Ishikawa (cell line): ENCODE data around the gene SPECC1.

Experiments
- CEBPB ChIP-seq: IDR thresholded peaks from 2 replicates; pipeline ENCODE4 v1.6.1; 2012
- EGR1 ChIP-seq: IDR thresholded peaks from 2 replicates; pipeline ENCODE4 v1.6.1; 2012
- EP300 ChIP-seq: IDR thresholded peaks from 2 replicates; pipeline ENCODE4 v1.6.1; 2012; ENCODE audit warnings: borderline replicate concordance
- MAX ChIP-seq: IDR thresholded peaks from 2 replicates; pipeline ENCODE4 v1.6.1; 2012
- RAD21 ChIP-seq: IDR thresholded peaks from 2 replicates; pipeline ENCODE4 v1.6.1; 2012; ENCODE audit warnings: low read depth
- REST ChIP-seq: IDR thresholded peaks from 2 replicates; pipeline ENCODE4 v1.6.1; 2012; ENCODE audit warnings: low read depth, mild to moderate bottlenecking
- TAF1 ChIP-seq: IDR thresholded peaks from 2 replicates; pipeline ENCODE4 v1.6.1; 2012; ENCODE audit warnings: low read depth, mild to moderate bottlenecking
- TCF12 ChIP-seq: IDR thresholded peaks from 2 replicates; pipeline ENCODE4 v1.6.1; 2012; ENCODE audit warnings: low read depth
- TEAD4 ChIP-seq: IDR thresholded peaks from 2 replicates; pipeline ENCODE4 v1.6.1; 2012
- USF1 ChIP-seq: IDR thresholded peaks from 2 replicates; pipeline ENCODE4 v1.6.1; 2012
- YY1 ChIP-seq: IDR thresholded peaks from 2 replicates; pipeline ENCODE4 v1.6.1; 2012; ENCODE audit warnings: low read depth
- ZBTB7A ChIP-seq: IDR thresholded peaks from 2 replicates; pipeline ENCODE4 v1.6.1; 2012; ENCODE audit warnings: low read depth

- TF ChIP-seq CEBPB (no peak), EP300 (no peak), TAF1 (no peak), ZBTB7A (no peak), YY1 (no peak), RAD21 (no peak), TEAD4 (no peak), REST (no peak), MAX (no peak), TCF12 (no peak), EGR1 (no peak), USF1 (no peak)
Measured at GRCh38 chr17:20208717-20209116, 199.6 kb downstream of the SPECC1 start.
